Heart right ventricle (tissue), 16 donors: Measurements from ENCODE around the gene SLC7A9. TPM values are rescaled to one million over a fixed set of nuclear protein-coding genes. Genes with fewer than 3 reads are reported as not detected.

ENCODE experiments used
- ATAC-seq, 8 donors: fragments of 200-7000 bp; cut with Tn5 transposase; one replicate each; pipeline ENCODE4 v1.9.1; 2020; ENCODE audit warnings: mild to moderate bottlenecking in 8 of 8, moderate library complexity in 8 of 8, moderate number of reproducible peaks in 1 of 8
- DNase-seq, 2 donors: peaks; one replicate each; pipeline ENCODE4 v3.0.0-alpha.2; 2020
- H3K27ac ChIP-seq, 10 donors: fragments of 200-600 bp; sonication (generic) in 2 of 10; one replicate each; pipeline versions ENCODE4 v1.5.0 to v1.8.0; 2020 to 2022; ENCODE audit warnings: mild to moderate bottlenecking in 3 of 10
- H3K27me3 ChIP-seq, 7 donors: fragments of 200-600 bp; one replicate each; pipeline ENCODE4 v1.8.0; 2021 to 2022; ENCODE audit warnings: mild to moderate bottlenecking in 2 of 7
- H3K36me3 ChIP-seq, 9 donors: fragments of 200-600 bp; sonication (generic) in 1 of 9; one replicate each; pipeline versions ENCODE4 v1.5.0 to v1.8.0; 2020 to 2022; ENCODE audit warnings: mild to moderate bottlenecking in 2 of 9
- H3K4me1 ChIP-seq, 9 donors: fragments of 200-600 bp; sonication (generic) in 1 of 9; one replicate each; pipeline versions ENCODE4 v1.5.0 to v1.8.0; 2020 to 2022; ENCODE audit warnings: mild to moderate bottlenecking in 4 of 9
- H3K4me3 ChIP-seq, 10 donors: fragments of 200-600 bp; sonication (generic) in 2 of 10; one replicate each; pipeline versions ENCODE4 v1.5.0 to v1.8.0; 2020 to 2022; ENCODE audit warnings: mild to moderate bottlenecking in 7 of 10, moderate library complexity in 2 of 10
- H3K9me3 ChIP-seq, 11 donors: fragments of 200-600 bp in 10 of 11; sonication (generic) in 2 of 11; one replicate each; pipeline versions ENCODE4 v1.5.0 to v1.8.0; 2013 to 2022; ENCODE audit warnings: mild to moderate bottlenecking in 2 of 11, control low read depth in 1 of 11, moderate library complexity in 1 of 11
- WGBS, 2 donors: extraction: QIAGEN DNeasy Blood & Tissue Kit; methylation state at CpG; one replicate each; pipeline ENCODE4 v1.1.7; 2013; ENCODE audit warnings: inconsistent platforms in 1 of 2; 5-methylcytosine and 5-hydroxymethylcytosine counted together
- intact Hi-C, 10 donors: fragments of 100-400 bp; cut with DNase I; formaldehyde crosslinking; loops; one replicate each; pipeline versions ENCODE4 v1.11.1 to v1.14.2; 2022
- polyA plus RNA-seq, 2 donors: library from polyadenylated mRNA; stranded (reverse); fragments of 200-250 nt; gene quantifications; one replicate each; pipeline ENCODE4 v1.2.3, GENCODE V29; 2013
- total RNA-seq, 10 donors: library from RNA; stranded (reverse); fragmentation: NEBNext Ultra II Directional in 3 of 10; extraction: Animal tissue kit (Norgen Biotek cat#: 25700) in 3 of 10; gene quantifications; one replicate each; pipeline versions ENCODE4 v1.2.1 to v1.2.4, GENCODE V29; 2021 to 2023
- TF ChIP-seq, protein P1 (sequence below), 9 donors: fragments of 200-600 bp; sonication (generic) in 2 of 9; IDR thresholded peaks; one replicate each; pipeline versions ENCODE4 v1.5.0 to v1.8.0; 2021 to 2022; ENCODE audit warnings: antibody characterized with exemption in 9 of 9, mild to moderate bottlenecking in 5 of 9, moderate library complexity in 1 of 9
- donor health status: Arrhythmogenic right ventricular cardiomyopathy.
- donor health status: ischemic (EF 13 %, LVEDD 7.1; RV severe dilation, severe dysfunction).
- donor health status: healthy with polysubstance abuse.
- donor health status: DM: no; HTN: yes; CAD: no.
- donor health status: DM: no; HTN: no; CAD: no.
- donor health status: ischemic (EF 25% LVEDD 6.9; RV normal size, moderate dysfunction).
- donor health status: ischemic (EF 25% LVEDD 5.7; RV mildly dilated, moderate dysfunction).
- donor health status: healthy.
- donor health status: DM: yes; HTN: yes; CAD: no.
- donor health status: Ischemic cardiomyopathy.
- donor health status: ischemic (EF 35%, LVEDD 5.7; RV mildly dilated, moderate dysfunction).
- donor health status: nonischemic (EF 11% LVEDD 7.7; RV severe dilation, severe dysfunction).
- donor health status: DM: yes; HTN: yes; CAD: no.
- donor health status: PGD.
- donor health status: ischemic (EF 29% LVEDD 5.4; RV normal size, mild dysfunction).
- donor health status: nonischemic (EF 23%, LVEDD 6.1; RV moderate dilation, normal function).

The SLC7A9 gene
- total and polyA plus RNA-seq, 12 donors, result 0.12 to 0.24 TPM; not detected in 10

DNA sequence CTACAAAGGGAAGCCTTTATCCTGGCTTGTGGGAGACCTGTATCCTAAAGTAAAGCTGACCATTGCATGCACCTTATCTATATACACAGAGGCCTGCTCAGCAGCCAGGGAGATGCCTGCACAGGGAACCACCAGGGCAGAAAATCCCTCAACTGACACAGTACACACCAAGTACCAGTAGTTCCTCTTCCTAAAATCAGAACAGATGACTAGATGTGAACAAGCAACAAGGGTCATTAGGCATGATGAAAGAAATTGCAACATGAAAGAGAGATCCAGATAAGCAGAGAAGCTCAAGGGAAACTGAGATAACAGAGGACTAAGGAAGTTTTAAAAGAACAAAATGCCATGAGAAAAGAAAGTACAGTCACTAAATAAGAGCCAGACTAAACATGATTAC is 39.7 kb upstream of the SLC7A9 start:
- TF ChIP-seq, protein P1, sequence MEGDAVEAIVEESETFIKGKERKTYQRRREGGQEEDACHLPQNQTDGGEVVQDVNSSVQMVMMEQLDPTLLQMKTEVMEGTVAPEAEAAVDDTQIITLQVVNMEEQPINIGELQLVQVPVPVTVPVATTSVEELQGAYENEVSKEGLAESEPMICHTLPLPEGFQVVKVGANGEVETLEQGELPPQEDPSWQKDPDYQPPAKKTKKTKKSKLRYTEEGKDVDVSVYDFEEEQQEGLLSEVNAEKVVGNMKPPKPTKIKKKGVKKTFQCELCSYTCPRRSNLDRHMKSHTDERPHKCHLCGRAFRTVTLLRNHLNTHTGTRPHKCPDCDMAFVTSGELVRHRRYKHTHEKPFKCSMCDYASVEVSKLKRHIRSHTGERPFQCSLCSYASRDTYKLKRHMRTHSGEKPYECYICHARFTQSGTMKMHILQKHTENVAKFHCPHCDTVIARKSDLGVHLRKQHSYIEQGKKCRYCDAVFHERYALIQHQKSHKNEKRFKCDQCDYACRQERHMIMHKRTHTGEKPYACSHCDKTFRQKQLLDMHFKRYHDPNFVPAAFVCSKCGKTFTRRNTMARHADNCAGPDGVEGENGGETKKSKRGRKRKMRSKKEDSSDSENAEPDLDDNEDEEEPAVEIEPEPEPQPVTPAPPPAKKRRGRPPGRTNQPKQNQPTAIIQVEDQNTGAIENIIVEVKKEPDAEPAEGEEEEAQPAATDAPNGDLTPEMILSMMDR (IDR thresholded peaks at IDR 0.05), result no peak
- DNase-seq, result no peak
- no peak for ATAC-seq
- Histone ChIP-seq H3K4me1 (no peaks in the 10 kb centered on the region), H3K4me3 (no peak overlapping the region), H3K36me3 (peaks cover 0 to 84% (median 15%) of the 10 kb centered on the region in 9 donors), H3K27ac (no peak overlapping the region), H3K27me3 (no peaks in the 10 kb centered on the region), H3K9me3 (peaks cover 0 to 23% (median 13%) of the 10 kb centered on the region in 11 donors)
- intact Hi-C loops, result no loop called here

DNA sequence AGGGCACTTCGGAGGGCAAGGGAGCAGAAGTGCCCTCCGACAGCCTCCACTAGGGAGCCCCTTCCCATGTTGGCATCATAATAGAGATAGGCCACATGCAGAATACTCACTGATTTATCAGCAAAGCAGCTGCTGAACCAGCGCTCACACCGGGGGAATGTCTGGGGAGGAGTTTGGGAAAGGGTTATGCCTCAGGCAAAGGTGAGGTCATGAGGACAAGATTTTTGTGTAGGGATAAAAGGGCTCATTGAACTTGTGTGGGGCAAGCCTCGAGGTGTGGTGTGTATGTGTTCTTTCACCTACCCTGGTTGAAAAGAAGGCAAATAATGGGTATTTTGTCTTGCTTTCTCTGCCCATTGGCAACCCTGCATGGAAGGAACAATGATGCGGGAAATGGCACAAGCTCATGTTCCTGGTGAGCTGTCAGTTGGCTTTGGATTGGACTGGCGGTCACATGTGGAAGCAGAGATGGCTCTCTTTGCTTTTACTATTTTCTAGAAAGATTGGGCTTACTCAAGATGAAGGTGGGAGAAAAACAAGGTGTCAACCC is 39.1 kb upstream of the SLC7A9 start:
- Histone ChIP-seq H3K27ac (no peak overlapping the region), H3K4me3 (no peak overlapping the region), H3K4me1 (no peaks in the 10 kb centered on the region), H3K36me3 (peaks cover 0 to 80% (median 13%) of the 10 kb centered on the region in 9 donors), H3K9me3 (peaks cover 0 to 23% (median 13%) of the 10 kb centered on the region in 11 donors), H3K27me3 (no peaks in the 10 kb centered on the region)
- intact Hi-C loops, result no loop called here
- TF ChIP-seq, protein P1 (IDR thresholded peaks at IDR 0.05), result no peak
- ATAC-seq (no peak), DNase-seq (no peak)
- 92% methylated on average over 7 of the region's 7 CpGs for WGBS, 2 donors

DNA sequence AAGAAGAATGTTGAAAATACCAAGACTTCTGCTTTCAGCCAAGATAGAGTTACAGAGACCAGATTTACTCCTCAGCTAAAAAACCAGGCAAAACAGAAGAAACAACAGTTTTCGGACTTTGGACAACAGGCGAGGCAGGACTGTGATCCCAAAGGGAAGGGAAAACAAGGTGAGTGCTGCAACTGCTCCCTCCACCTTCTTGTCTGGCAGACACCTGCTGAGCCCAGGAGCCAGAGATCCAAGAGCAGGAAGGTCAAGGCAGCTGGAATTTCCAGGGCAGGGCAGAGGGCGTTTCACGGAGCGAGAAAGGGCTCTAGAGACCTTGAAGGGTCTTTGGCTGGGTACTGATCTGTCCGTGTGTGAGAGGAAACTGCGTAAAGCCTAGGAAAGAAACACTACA is 32.9 kb upstream of the SLC7A9 start:
- ATAC-seq (no peak), DNase-seq (no peak)
- Histone ChIP-seq H3K4me3 (no peak overlapping the region), H3K27me3 (no peaks in the 10 kb centered on the region), H3K9me3 (peaks cover 0 to 23% (median 13%) of the 10 kb centered on the region in 11 donors), H3K4me1 (no peaks in the 10 kb centered on the region), H3K27ac (no peak overlapping the region), H3K36me3 (peaks cover 0 to 80% (median 20%) of the 10 kb centered on the region in 9 donors)
- TF ChIP-seq, protein P1 (IDR thresholded peaks at IDR 0.05), result no peak
- intact Hi-C loops, result no loop called here
- 82 to 85% methylated on average over 7 of the region's 7 CpGs for WGBS, 2 donors

DNA sequence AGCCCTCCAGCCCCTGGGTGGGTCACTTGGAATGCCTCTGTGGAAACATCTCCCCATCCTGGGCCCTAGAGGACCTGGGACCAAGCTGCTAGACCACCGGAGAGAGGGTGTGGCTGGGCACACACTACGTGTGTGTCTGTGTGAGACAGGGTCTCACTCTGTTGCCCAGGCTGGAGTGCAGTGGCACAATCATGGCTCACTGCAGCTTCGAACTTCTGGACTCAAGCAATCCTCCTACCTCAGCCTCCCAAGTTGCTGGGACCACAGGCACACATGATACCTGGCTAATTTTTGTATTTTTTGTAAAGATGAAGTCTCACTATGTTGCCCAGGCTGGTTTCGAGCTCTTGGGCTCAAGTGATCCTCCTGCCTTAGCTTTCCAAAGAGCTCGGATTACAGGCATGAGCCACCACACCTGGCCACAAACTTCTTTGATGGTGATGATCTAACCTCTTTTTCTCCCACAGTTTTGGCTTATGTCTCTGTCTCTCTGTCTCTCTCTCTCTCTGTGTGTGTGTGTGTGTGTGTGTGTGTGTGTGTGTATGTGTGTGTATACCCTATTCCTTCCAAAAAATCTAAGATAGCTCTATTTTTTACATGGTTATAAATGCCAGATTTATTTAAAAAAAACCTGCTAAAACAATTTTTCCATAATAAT is 32.1 kb upstream of the SLC7A9 start:
- peaks cover 0 to 28% (median 13%) of the 10 kb centered on the region in 11 donors for H3K9me3 ChIP-seq
- 85 to 93% methylated on average over 5 of the region's 5 CpGs for WGBS, 2 donors
- DNase-seq, result no peak
- no peaks in the 10 kb centered on the region for H3K4me1 ChIP-seq
- ATAC-seq, result no peak
- TF ChIP-seq, protein P1 (IDR thresholded peaks at IDR 0.05), result no peak
- peaks cover 0 to 80% (median 24%) of the 10 kb centered on the region in 9 donors for H3K36me3 ChIP-seq
- no peak overlapping the region for H3K27ac ChIP-seq
- H3K4me3 ChIP-seq, result no peak overlapping the region
- intact Hi-C loops, result no loop called here
- H3K27me3 ChIP-seq, result no peaks in the 10 kb centered on the region
